HepG2 (cell line): Measurements from ENCODE around the gene DCTN3. TPM values are rescaled to one million over a fixed set of nuclear protein-coding genes. Genes with fewer than 3 reads are reported as not detected.

Experiments used
- CENPBD1 ChIP-seq: sonication (generic); formaldehyde crosslinking; IDR thresholded peaks from 2 replicates; pipeline ENCODE4 v1.8.0; 2022; ENCODE audit warnings: missing genetic modification reagents, low read depth, mild to moderate bottlenecking, borderline replicate concordance
- FOSL2 ChIP-seq: sonication (generic); formaldehyde crosslinking; IDR thresholded peaks from 2 replicates; pipeline ENCODE4 v1.4.0; 2020; ENCODE audit warnings: missing genetic modification reagents
- IRX3 ChIP-seq: sonication (generic); formaldehyde crosslinking; IDR thresholded peaks from 2 replicates; pipeline ENCODE4 v1.8.1; 2023; ENCODE audit warnings: mild to moderate bottlenecking, low read depth, missing genetic modification reagents, borderline replicate concordance
- KDM3A ChIP-seq: IDR thresholded peaks from 2 replicates; pipeline ENCODE4 v1.6.1; 2018; ENCODE audit warnings: low read depth, missing compliant biosample characterization
- KDM5B ChIP-seq: sonication (generic); formaldehyde crosslinking; IDR thresholded peaks from 2 replicates; pipeline ENCODE4 v1.4.0; 2020; ENCODE audit warnings: missing genetic modification reagents, mild to moderate bottlenecking, borderline replicate concordance
- MED8 ChIP-seq: sonication (generic); formaldehyde crosslinking; IDR thresholded peaks from 2 replicates; pipeline ENCODE4 v1.8.1; 2023; ENCODE audit warnings: mild to moderate bottlenecking, missing genetic modification reagents; ENCODE audit not compliant: insufficient replicate concordance
- PCBP1 ChIP-seq: fragments of 200-400 bp; formaldehyde crosslinking; IDR thresholded peaks from 2 replicates; pipeline ENCODE4 v1.6.1; 2017; ENCODE audit warnings: mild to moderate bottlenecking, low read depth, low read length, borderline replicate concordance
- RNF2 ChIP-seq: fragments of 450-650 bp; conservative IDR thresholded peaks from 2 replicates; pipeline ENCODE4 v1.6.1; 2016; ENCODE audit warnings: low read depth
- SCMH1 ChIP-seq: sonication (generic); formaldehyde crosslinking; IDR thresholded peaks from 2 replicates; pipeline ENCODE4 v1.9.0; 2021; ENCODE audit warnings: missing genetic modification reagents, mild to moderate bottlenecking, borderline replicate concordance
- SPEN ChIP-seq: sonication (generic); formaldehyde crosslinking; IDR thresholded peaks from 2 replicates; pipeline ENCODE4 v1.5.1; 2020; ENCODE audit warnings: low read depth, mild to moderate bottlenecking, missing genetic modification reagents
- TGIF2 ChIP-seq: IDR thresholded peaks from 2 replicates; pipeline ENCODE4 v1.6.1; 2016; ENCODE audit warnings: control low read depth, missing compliant biosample characterization
- ZC3H4 ChIP-seq: sonication (generic); formaldehyde crosslinking; IDR thresholded peaks from 2 replicates; pipeline ENCODE4 v1.4.0; 2020; ENCODE audit warnings: missing genetic modification reagents, borderline replicate concordance
- ZMYM4 ChIP-seq: sonication (generic); formaldehyde crosslinking; IDR thresholded peaks from 2 replicates; pipeline ENCODE4 v1.8.1; 2023; ENCODE audit warnings: mild to moderate bottlenecking, missing genetic modification reagents
- ZNF143 ChIP-seq: sonication (generic); formaldehyde crosslinking; IDR thresholded peaks from 2 replicates; pipeline ENCODE4 v1.4.0; 2020; ENCODE audit warnings: missing genetic modification reagents
- ZNF274 ChIP-seq: sonication (generic); formaldehyde crosslinking; IDR thresholded peaks from 2 replicates; pipeline ENCODE4 v1.5.1; 2020; ENCODE audit warnings: mild to moderate bottlenecking, missing genetic modification reagents
- ZNF326 ChIP-seq: sonication (generic); formaldehyde crosslinking; IDR thresholded peaks from 2 replicates; pipeline ENCODE4 v1.4.0; 2020; ENCODE audit warnings: missing genetic modification reagents, borderline replicate concordance
- ZNF546 ChIP-seq: sonication (generic); formaldehyde crosslinking; conservative IDR thresholded peaks from 2 replicates; pipeline ENCODE4 v1.8.1; 2023; ENCODE audit warnings: mild to moderate bottlenecking, missing genetic modification reagents
- ZSCAN5A ChIP-seq: sonication (generic); formaldehyde crosslinking; IDR thresholded peaks from 2 replicates; pipeline ENCODE4 v1.8.0; 2022; ENCODE audit warnings: mild to moderate bottlenecking, missing genetic modification reagents, borderline replicate concordance
- polyA plus RNA-seq, 8 experiments: library from polyadenylated mRNA; depleted of rRNA in 3 of 8; stranded (reverse) in 7 of 8; unstranded in 1 of 8; fragments of >200 nt; fragmentation: Illumina TruSeq in 4 of 8; extraction: Trizol in 4 of 8; gene quantifications; 2 replicates each; pipeline versions ENCODE4 v1.2.1 to v1.2.3, GENCODE V29; 2011 to 2016; ENCODE audit warnings: low read depth in 4 of 8, missing spikeins in 1 of 8, mixed read lengths in 1 of 8; ENCODE audit not compliant: insufficient read depth in 1 of 8
- total RNA-seq, 5 experiments: library from RNA; depleted of rRNA; stranded (reverse); fragments of >200 nt; fragmentation: Illumina TruSeq; extraction: Trizol; gene quantifications; 2 replicates each; pipeline ENCODE4 v1.2.3, GENCODE V29; 2016; ENCODE audit warnings: low read depth in 1 of 5
- TF ChIP-seq, protein P1 (sequence below): fragments of 450-650 bp; IDR thresholded peaks from 2 replicates; pipeline ENCODE4 v1.6.1; 2017; ENCODE audit warnings: mild to moderate bottlenecking
- TF ChIP-seq, protein P2 (sequence below): sonication (generic); formaldehyde crosslinking; IDR thresholded peaks from 2 replicates; pipeline ENCODE4 v1.5.1; 2020; ENCODE audit warnings: missing genetic modification reagents, mild to moderate bottlenecking, borderline replicate concordance

Gene DCTN3
- total and polyA plus RNA-seq, 2 of the 13 experiments (the other 11 are each of a cell fraction or from before 2014, with no cell fraction given) = 27.4 to 34.5 TPM

GRCh38 chr9:34637356-34638137 is 17.3 kb upstream of the DCTN3 start, which contains the start of gene SIGMAR1 (continued):
- TF ChIP-seq ZNF326 (CRISPR knock-in tag) (no peak), ZMYM4 (CRISPR knock-in tag) (peak; percentile 89), RNF2 (peak; percentile 79), PCBP1 (0 out of 2 replicates have a peak, but pooled peaks have one; percentile 41), SCMH1 (CRISPR knock-in tag) (no peak), ZSCAN5A (CRISPR knock-in tag) (0 out of 2 replicates have a peak, but pooled peaks have one; percentile 72), FOSL2 (CRISPR knock-in tag) (peak; percentile 15), ZNF143 (CRISPR knock-in tag) (peak; percentile 28; the same call in 1 of the 2 replicates), SPEN (CRISPR knock-in tag) (peak; percentile 89), TGIF2 (no peak; the same call in 1 of the 2 replicates), ZNF274 (CRISPR knock-in tag) (peak; percentile 78), KDM5B (CRISPR knock-in tag) (peak; percentile 97), KDM3A (CRISPR knock-in tag) (0 out of 2 replicates have a peak, but pooled peaks have one; percentile 15), MED8 (CRISPR knock-in tag) (peak; percentile 27), IRX3 (peak; percentile 82), CENPBD1 (CRISPR knock-in tag) (no peak; the same call in 1 of the 2 replicates), ZNF546 (CRISPR knock-in tag) (peak; percentile 85; the same call in 1 of the 2 replicates), ZC3H4 (CRISPR knock-in tag) (no peak)
- TF ChIP-seq, protein P1, sequence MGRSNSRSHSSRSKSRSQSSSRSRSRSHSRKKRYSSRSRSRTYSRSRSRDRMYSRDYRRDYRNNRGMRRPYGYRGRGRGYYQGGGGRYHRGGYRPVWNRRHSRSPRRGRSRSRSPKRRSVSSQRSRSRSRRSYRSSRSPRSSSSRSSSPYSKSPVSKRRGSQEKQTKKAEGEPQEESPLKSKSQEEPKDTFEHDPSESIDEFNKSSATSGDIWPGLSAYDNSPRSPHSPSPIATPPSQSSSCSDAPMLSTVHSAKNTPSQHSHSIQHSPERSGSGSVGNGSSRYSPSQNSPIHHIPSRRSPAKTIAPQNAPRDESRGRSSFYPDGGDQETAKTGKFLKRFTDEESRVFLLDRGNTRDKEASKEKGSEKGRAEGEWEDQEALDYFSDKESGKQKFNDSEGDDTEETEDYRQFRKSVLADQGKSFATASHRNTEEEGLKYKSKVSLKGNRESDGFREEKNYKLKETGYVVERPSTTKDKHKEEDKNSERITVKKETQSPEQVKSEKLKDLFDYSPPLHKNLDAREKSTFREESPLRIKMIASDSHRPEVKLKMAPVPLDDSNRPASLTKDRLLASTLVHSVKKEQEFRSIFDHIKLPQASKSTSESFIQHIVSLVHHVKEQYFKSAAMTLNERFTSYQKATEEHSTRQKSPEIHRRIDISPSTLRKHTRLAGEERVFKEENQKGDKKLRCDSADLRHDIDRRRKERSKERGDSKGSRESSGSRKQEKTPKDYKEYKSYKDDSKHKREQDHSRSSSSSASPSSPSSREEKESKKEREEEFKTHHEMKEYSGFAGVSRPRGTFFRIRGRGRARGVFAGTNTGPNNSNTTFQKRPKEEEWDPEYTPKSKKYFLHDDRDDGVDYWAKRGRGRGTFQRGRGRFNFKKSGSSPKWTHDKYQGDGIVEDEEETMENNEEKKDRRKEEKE = no peak
- TF ChIP-seq, protein P2, sequence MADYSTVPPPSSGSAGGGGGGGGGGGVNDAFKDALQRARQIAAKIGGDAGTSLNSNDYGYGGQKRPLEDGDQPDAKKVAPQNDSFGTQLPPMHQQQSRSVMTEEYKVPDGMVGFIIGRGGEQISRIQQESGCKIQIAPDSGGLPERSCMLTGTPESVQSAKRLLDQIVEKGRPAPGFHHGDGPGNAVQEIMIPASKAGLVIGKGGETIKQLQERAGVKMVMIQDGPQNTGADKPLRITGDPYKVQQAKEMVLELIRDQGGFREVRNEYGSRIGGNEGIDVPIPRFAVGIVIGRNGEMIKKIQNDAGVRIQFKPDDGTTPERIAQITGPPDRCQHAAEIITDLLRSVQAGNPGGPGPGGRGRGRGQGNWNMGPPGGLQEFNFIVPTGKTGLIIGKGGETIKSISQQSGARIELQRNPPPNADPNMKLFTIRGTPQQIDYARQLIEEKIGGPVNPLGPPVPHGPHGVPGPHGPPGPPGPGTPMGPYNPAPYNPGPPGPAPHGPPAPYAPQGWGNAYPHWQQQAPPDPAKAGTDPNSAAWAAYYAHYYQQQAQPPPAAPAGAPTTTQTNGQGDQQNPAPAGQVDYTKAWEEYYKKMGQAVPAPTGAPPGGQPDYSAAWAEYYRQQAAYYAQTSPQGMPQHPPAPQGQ (CRISPR knock-in tag) = no peak
